Measurements from ENCODE around the gene DEF6. TPM values are rescaled to one million over a fixed set of nuclear protein-coding genes. Genes with fewer than 3 reads are reported as not detected.
A peak's percentile ranks its signal among the peaks of the same experiment; 100 is the strongest.

The DEF6 gene
- total and polyA plus RNA-seq, 2 of the 13 experiments (the other 11 are each of a cell fraction or from before 2014, with no cell fraction given) = 5.2 to 10.0 TPM

- BruUV-seq (replicated peaks) = no TSS peak
- no peak for ATAC-seq
- no peaks in the 10 kb centered on the region for H3K27me3 ChIP-seq (ENCODE audit: control insufficient read depth in 1 of 2, insufficient read depth in 2 of 2, low read length in 2 of 2)
- no peaks in the 10 kb centered on the region for H3K79me2 ChIP-seq (ENCODE audit: insufficient read depth, low read length)
- no peak overlapping the region for H3K9ac ChIP-seq (ENCODE audit: insufficient read depth, low read depth, low read length)
- no peak overlapping the region for H3K4me2 ChIP-seq (ENCODE audit: low read depth, low read length)
- TF ChIP-seq NFYC (CRISPR knock-in tag; IDR thresholded peaks at IDR 0.05) (no peak), SALL2 (CRISPR knock-in tag; IDR thresholded peaks at IDR 0.05) (no peak), IKZF4 (CRISPR knock-in tag; IDR thresholded peaks at IDR 0.05; ENCODE audit: borderline replicate concordance, low read depth, not compliant biosample characterization) (no peak), MAFF (IDR thresholded peaks at IDR 0.05; ENCODE audit: low read depth, low read length) (0 out of 2 replicates have a peak, but pooled peaks have one; percentile 11), EED (CRISPR knock-in tag; IDR thresholded peaks at IDR 0.05) (no peak), ZFP62 (CRISPR knock-in tag; IDR thresholded peaks at IDR 0.05) (no peak), MAFK (conservative IDR thresholded peaks at IDR 0.05 in 1 of 2, IDR thresholded peaks at IDR 0.05 in 1 of 2; ENCODE audit: low read length in 2 of 2) (peak; percentile 19 to 38; a peak in 1 of 4 replicates), ZNF263 (CRISPR knock-in tag; IDR thresholded peaks at IDR 0.05) (no peak), ZSCAN21 (CRISPR knock-in tag; IDR thresholded peaks at IDR 0.05; ENCODE audit: borderline replicate concordance) (no peak), FOXK1 (CRISPR knock-in tag; IDR thresholded peaks at IDR 0.05; ENCODE audit: borderline replicate concordance, low read depth) (no peak), MYC (CRISPR knock-in tag; IDR thresholded peaks at IDR 0.05; ENCODE audit: borderline replicate concordance) (no peak), RFX1 (IDR thresholded peaks at IDR 0.05) (no peak), ZNF577 (CRISPR knock-in tag; IDR thresholded peaks at IDR 0.05; ENCODE audit: borderline replicate concordance, low read depth) (no peak), MEF2D (CRISPR knock-in tag; IDR thresholded peaks at IDR 0.05) (no peak), NFE2L2 (IDR thresholded peaks at IDR 0.05; ENCODE audit: low read length) (peak; percentile 59)
- intact Hi-C loops (cut with micrococcal nuclease; ENCODE audit: unreplicated experiment) = no loop called here
- no peak overlapping the region for H3K27ac ChIP-seq (ENCODE audit: extremely low read length, insufficient read depth, low read length)
- H3K9me3 ChIP-seq (ENCODE audit: low read length) = no peaks in the 10 kb centered on the region
- no peaks in the 10 kb centered on the region for H3K4me1 ChIP-seq (ENCODE audit: insufficient read depth, low read length)
- no peaks in the 10 kb centered on the region for H4K20me1 ChIP-seq (ENCODE audit: insufficient read depth, low read length)
- ChIA-PET POLR2A (no interaction called here), CTCF (ENCODE audit: low intra/inter-chr PET ratio, low total read pairs) (no interaction called here)
- in situ Hi-C loops (cut with HindIII; ENCODE audit: extremely low pct_ligation_motif_present, low pct_unique_long_range_greater_than_20kb) = no loop called here
- H3K4me3 ChIP-seq (replicated peaks in 1 of 3; ENCODE audit: insufficient read depth in 1 of 3, low read depth in 2 of 3, low read length in 3 of 3) = no peak overlapping the region
- WGBS (ENCODE audit: low lambda C conversion rate) = 61% methylated on average over 3 of the region's 3 CpGs
- H3K36me3 ChIP-seq (replicated peaks in 1 of 2; ENCODE audit: control insufficient read depth in 1 of 2, insufficient read depth in 2 of 2, low read length in 2 of 2) = peaks cover 0 to 6% of the 10 kb centered on the region in 2 experiments; a peak in 3 of 5 replicates
- no peak overlapping the region for H2AFZ ChIP-seq (ENCODE audit: low read length)
- DNase-seq (ENCODE audit: low spot score) = no peak
- FAIRE-seq = no peak
Measured at GRCh38 chr6:35248300-35248699, 49.3 kb upstream of the DEF6 start.

Data from HepG2 (cell line).